CD4-positive, alpha-beta T cell treated with Interleukin-6 at 100 ng/mL for 8 hours (primary cell): Measurements from ENCODE around the gene RGS14.
"Not testable (repeated sequence)": the region's sequence is repeated elsewhere in the genome, so short reads cannot be mapped to it uniquely, and the experiment has no call there.

Experiments
- DNase-seq: peaks from one replicate; pipeline ENCODE4 v3.0.0-alpha.2; 2020; ENCODE audit warnings: mixed read lengths, low spot score

The RGS14 gene

DNA sequence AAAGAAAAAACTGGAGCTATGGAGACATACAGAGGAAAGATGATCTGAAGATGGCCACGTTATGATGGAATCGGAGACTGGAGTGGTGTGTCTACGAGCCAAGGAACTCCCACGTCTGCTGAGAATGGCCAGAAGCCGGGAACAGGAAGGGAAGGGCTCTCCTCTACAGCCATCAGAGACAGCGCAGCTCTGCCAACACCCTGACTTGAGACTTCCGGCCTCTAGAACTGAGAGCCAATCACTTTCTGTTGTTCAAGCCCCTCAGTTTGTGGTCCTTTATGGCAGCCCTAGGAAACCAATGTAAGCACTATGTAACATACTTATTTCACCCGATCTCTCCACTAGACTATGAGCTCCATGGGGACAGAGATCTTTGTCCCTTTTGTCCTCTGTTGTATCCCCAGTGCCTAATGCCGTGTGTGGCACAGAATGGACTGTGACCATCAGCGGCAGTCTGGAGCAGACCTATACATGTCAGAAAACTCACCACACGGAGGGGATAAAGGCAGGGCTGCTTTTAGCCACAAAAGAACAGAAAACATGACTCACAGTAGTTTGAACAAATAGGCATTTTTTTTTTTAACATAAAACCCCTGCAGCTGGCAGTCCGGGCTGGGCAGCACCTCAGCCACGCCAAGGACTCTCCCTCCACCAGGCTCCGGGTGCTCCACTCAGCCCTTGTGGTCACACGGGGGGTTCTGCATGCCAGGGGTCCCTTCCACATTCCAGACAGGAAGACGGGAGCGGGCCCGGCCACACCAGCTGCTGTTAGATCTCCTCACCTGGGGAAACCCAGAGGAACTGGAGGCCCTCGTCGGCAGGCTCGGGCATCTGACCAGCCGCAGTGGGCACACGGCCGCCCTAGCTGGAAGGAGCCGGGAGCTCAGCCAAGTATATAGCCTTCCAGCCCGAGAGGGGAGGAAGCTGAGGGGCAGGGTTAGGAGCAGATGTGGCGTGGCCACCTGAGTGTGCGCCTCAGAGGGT lies 29.9 kb upstream of the RGS14 start:
- no peak for DNase-seq

DNA sequence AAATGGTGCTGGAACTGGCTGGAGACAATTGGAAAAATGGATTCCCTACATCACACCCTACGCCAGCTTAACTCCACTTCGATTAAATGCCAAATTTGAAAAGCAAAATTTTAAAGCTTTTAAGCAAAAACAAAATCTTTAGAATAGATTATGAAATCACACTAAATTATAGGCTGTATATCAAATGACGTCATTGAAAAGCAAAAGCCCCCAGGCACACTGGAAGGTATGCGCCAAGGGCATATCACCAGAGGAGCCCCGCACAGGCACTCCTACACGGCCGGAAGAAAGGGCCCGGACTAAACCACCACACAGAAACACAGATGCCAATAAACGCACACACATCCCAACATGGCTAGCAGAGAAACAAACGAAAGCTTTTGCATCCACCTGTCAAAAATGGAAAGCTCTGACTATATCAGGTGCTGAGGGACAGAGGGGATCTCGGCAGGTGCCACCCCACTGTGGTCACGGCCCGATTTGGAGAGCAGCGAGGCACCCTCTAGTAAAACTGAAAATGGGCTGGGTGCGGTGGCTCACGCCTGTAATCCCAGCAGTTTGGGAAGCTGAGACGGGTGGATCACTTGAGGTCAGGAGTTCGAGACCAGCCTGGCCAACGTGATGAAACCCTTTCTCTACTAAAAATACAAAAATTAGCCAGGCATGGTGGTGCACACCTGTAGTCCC lies 29.0 kb upstream of the RGS14 start:
- no peak for DNase-seq

DNA sequence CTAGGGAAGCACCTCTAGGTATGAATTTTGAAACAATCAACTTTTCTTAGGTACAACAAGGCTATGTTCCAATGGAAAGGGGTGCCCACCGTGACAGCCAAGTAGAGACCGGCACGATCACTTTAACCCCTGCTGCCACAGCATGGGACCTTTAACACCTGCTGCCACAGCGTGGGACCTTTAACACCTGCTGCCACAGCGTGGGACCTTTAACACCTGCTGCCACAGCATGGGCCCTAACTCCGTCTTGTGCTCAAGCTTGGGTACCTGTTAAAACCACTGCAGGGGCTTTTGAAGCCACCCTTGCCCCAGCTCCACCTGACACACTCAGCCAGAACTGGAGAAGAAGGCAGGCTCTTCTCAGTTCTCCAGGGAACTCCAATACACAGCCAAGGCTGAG lies 27.8 kb upstream of the RGS14 start:
- DNase-seq, result no peak

DNA sequence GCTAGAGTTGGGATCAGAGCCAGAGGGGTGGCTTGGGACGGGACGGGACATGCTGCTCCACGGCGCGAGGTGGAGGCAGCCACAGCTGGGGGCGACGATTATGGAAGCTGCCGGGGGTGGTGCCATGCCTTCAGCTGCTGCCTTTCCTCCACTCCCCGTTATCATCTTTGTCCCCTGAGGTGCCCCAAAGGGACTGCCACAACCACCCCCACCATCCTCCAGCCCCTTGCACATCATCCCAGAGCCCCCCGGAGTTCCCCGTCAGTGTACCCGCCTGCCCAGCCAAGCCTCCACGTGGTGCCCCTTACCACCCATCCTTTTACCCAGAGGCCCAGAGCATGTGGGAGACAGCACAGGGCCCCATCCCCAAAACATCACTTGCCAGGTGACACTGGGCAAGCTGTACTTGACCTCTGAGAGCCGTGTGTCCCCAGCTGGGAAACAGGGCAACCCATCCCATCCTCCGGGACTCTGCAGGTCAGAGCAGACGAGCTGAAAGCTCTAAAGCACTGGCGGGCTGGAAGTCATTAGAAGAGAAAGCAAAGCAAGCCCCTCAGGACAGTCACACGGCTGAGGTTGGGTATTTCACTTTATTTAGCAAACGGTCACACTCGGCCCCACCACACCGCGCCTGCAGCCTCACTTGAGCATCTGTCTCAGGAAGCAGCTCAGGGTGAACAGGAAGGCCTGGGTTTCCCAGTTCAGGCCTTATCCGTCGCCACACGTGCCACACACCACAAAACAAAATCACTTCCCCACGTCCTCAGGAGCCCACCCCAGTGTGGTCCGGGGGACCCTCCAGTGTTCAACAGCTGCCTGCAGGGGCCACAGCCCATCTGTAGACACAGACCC lies 26.5 kb upstream of the RGS14 start:
- DNase-seq, result no peak

DNA sequence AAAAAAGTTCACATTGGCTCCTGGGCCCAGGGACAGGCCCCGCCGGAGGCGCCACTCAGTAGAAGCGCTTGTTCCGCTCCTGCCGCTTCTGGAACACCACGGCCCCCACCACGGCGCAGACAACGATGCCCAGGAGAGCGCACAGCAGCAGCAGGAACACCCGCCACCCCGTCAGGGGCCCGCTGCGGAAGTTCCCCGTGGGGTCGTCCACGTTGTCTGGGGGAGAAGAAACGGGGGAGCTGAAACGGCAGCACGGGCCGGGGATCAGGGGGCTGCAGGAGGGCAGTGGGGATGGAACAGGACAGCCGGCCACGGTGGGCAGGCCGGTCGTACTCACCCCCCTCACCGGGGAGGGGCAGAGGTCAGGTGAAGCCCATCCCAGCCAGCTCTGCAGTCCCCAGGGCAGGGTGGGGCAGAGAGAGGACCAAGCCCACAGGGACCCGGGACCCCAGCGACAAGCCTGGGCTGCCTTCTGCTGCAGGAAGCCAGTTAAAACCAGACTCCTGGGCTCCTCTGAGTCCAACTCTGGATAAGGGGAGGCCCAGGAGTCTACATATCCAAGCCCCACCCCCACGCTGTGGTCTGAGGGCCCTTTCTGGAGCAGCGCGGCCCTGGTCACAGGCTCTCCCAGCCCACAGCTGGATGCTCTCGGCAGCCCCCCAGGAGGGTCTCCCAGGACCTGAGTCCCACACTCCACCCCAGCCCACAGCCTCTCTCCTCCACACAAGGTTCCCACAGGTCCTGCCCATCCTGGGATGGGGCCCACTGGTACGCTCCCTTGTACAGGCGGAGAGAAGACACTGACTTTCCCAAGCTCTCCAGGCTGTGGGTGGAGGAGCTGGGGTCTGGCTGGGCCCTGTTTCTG lies 25.5 kb upstream of the RGS14 start:
- DNase-seq, result no peak

DNA sequence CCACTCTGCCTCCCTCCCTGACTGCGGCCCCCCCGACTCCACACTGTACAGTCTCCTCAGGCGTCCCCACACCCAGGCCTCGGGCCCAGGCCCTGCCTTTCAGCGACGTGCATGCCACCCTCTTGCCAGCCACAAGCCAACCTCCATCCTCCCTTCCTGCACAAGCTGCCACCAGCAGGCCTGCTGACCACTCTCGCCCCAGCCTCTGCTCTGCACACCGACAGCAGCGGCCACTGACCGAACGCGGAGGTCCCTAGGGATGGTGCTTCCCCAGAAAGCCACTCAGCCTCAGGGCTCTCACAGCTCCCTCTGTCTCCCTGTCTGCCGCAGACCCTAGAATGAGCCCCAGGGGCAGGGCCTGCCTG lies 24.8 kb upstream of the RGS14 start:
- DNase-seq, result no peak

DNA sequence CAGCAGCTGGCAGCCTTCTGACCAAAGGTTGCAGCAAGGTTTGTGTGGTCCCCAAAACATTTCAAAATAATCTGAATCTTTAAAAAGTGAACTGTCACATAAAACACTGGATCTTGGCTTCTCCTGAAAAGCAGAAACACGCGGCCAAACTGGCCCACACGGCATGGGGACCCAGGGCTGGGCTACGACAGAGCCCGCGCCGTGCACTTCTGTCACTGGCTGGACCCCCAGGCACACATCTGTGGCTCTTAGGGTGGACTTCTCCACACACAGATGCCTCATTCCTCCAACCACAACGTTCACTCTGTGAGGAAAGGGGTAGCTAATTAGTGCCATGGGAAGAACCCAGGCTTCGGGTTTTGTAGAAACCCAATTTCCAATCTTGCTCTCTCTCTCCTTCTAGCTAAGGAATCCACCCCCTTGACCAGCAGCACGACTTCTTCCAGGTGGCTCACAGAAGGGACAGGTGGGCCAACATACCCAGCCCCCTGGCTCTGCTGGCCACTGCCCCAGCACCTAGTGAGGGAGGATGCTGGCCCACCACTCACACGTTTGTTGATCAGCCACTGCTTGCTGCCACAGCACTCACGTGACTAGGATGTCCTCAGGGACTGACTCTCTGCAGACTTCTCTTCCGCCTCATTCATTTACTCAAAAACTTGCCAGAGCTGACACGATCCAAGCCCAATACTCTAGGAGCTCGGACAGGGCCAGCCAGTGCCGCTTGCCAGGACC lies 24.1 kb upstream of the RGS14 start:
- DNase-seq, result no peak

DNA sequence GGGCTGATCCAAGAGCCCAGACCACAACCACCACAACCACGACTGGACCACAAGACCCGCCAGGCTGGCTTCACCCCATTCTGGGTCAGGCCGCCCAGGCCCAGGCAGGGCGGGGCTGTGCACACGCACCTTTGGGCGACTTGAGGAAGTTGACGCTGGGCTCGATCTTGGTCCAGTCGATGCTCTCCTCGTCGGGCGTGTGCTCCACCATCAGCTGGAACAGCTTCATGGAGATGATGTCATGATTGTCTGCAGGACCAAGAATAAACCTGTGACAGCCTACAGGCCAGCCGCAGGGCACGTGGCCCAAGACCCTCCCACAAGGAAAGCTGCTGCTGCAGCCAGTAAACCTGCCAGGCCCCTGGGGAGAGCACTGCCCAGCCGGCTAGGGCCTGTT lies 23.6 kb upstream of the RGS14 start:
- DNase-seq, result no peak

DNA sequence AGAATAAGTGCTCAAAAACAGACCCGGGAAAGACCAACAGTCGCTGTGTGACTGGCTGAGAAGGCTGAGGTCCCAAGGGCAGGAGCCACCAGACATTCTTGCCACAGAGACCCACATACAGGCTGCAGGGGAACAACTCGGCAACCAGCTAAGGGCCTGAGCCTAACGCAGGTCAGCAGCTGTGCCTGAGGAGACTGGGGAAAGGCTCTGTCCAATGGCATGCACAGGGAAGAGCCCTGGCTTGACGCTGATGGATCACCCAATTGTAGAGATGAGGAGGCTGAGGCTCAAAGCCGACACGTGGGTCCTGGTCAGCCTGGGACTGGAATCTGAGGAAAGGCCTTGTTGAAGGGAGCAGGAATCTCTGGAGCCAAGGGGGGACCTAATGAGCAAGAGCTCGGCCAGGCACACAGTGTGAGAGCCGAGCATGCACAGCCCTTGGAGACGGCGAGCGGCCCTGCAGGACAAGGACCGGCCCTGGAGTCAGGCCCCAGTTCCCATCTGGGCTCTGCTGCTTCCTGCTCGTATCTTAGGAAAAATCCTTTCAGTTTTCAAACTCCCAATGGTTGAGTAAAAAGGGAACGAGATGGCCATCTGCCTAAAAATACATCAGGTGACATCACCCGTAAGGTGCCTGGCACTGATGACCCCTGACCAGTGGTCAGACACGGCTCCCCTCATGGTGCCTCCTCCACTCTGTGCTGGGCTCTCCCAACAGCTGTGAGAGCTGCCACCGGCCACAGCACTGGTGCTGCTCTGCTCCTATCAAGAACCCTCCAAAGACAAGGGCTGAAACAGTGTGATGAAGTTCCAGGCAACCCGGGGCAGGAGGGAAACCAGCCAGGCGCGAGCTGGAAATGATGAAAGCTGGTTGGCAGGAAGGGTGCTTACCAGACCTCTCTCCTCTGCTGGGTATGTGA lies 22.7 kb upstream of the RGS14 start:
- DNase-seq, result no peak

DNA sequence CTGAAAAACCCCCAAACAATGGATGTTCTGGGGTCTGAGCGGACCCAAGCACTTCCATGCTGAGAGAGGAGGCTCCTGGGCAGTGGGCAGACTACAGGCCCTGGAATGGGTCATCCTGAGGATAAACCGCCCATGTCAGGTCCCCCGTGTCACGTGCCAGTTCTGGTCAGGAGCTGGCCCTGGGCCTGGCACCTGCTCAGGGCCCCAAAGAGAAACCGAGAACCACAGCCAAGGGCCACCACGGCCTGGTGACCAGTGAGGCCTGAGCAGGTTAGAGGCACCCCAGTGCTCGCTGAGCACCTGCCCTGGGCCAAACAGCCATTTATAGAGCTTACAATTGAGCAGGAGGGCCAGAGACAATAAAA lies 22.0 kb upstream of the RGS14 start:
- no peak for DNase-seq

DNA sequence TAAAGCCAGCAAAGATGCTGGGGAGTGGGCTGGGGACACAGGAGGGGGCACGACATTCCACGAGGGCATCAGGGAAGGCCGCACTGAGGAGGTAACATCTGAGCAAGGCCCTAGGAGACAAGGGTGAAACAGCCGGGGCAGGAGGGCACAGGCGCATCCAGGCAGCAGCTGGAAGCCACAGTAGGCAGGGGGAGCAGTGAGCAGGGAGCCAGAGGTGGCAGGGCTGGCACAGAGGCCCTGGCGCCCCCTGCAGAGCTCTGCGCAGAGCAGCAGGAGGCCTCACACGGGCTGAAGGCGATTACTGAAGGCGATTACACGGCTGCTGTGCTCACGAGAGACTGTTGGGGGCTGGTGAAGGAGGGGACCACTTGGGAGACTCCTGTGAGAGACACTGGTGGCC lies 21.6 kb upstream of the RGS14 start:
- no peak for DNase-seq

DNA sequence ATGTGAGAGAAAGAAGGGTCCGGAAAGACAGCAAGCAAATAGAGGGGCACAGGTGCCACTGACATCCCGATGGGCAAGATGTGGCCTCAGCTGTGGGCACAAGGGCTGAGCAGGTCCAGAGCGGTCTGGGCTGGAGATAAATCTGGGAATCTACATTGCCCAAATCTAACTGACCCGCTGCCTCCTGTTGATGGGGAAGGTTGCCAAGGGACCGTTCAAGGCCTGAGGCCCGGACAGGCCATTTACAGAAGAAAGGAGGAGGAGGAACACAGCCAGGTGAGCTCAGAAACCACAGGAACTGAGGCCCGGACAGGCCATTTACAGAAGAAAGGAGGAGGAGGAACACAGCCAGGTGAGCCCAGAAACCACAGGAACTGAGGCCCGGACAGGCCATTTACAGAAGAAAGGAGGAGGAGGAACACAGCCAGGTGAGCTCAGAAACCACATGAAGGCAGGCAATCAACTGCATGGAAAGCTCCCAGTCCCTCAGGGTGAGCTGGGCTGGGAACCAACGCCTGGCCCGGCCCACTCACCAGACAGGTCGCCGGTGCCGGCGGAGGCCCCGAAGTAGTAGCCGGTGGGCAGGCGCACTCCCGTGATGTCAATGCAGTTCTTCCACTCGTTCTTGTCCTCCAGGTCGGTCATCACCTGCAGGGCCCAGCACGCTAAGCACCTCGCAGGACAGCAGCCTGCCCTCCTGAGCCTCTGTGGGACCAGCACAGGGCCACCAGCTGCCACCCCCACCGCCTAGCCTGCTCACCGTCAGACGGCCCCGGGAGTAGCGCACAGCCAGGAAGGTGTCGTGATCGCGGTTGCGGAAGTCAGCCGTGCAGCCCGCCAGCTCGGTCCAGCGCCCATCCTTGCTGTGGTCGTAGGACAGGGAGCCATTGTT lies 20.9 kb upstream of the RGS14 start:
- DNase-seq, result no peak

DNA sequence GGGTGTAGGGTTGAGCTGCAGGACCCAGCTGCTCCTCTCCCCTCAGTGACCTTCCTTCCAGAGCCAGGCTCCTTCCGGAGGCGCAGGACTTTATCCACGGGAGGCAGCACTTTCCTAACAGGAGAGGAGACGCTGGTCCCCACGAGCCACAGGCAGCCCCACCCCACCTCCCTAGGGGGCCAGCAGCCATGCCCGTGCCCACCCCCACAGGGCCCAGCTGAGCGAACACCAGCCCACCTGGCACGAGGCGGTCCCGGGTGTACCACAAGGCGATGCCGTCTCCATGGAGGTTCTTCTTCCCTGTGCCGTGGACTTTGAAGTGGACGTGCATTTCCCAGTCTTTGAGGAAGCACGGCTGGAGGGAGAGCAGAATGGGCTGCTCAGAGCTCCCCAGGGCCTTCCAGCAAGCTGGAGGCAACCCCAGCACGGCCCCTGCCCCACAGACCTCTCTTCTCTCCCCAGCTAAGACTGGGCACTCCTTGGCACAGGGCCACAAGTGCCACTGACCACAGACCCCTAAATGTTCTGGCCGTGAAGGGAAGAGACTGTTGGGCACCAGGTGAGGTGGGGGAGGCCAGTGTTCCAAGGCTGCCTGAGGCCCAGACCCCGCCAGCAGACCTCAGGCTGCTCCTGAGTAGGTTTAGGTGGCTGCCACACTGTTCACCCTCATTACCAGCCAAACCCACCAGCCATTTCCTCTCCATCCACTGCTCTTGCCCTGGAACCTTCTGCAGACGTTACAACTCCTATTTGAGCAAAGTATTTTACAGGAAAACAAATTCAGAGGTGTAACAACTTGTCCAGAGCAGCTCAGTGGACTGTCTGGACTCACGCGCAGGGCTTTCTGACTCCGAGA lies 19.2 kb upstream of the RGS14 start:
- DNase-seq, result no peak

DNA sequence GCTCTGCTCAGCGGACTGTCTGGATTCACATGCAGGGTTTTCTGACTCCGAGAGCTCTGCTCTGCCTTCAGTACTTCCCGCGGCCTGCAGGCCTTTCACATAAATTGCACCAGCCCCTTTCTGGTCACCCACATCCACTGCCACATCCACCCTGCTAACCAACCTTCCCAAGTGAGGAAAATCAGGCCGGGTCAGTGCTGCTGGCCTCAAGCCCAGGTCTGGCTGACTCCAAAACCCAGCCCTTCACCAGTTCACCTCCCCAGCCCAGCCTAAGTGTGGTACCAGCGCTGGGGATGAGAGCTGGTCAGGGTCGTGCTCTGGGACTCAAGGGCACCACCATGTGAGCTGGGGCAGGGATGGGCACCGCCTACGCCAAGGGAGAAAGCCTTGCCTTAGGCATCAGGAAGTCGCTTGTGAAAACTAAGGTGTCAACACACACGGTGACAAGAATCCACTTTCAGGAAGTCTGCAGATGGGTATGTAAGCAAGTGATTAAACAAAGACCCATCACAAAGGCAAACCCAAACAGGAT lies 18.6 kb upstream of the RGS14 start:
- no peak for DNase-seq

DNA sequence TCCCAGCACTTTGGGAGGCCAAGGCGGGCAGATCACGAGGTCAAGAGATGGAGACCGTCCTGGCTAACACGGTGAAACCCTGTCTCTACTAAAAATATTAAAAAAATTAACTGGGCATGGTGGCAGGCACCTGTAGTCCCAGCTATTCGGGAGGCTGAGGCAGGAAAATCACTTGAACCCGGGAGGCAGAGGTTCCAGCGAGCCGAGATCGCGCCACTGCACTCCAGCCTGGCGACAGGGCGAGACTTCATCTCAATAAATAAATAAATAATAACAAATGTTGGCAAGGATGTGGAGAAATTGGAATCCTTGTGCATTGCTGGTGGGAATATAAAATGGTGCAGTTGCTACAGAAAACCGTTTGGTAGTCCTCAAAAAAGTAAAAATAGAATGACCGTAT lies 14.7 kb upstream of the RGS14 start:
- not testable (repeated sequence) for DNase-seq

DNA sequence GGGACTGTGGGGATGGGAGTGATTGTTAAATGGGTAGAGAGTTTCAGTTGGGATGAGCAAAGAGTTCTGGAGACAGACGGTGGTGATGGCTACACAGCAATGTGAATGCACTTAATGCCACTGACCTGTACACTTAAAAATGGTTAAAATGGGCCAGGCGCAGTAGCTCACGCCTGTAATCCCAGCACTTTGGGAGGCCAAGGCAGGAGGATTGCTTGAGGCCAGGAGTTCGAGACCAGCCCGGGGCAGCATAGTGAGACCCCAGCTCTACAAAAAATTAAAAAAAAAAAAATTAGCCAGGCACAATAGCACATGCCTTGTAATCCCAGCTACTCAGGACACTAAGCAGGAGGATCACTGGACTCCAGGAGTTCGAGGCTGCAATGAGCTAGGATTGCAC lies 13.9 kb upstream of the RGS14 start:
- no peak for DNase-seq

DNA sequence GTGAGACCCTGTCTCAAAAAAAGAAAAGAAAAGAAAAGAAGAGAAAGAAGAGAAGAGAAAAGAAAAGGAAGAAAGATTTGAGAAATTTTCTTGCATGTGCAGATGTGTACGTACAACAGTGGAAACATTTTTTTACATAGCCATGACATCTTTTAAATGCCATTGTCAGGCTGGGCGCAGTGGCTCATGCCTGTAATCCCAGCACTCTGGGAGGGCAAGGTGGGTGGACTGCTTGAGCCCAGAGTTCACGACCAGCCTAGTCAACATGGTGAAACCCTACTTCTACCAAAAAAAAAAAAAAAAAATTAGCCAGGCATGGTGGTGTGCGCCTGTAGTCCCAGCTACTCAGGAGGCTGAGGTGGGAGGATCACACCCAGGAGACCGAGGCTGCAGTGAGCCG lies 12.8 kb upstream of the RGS14 start:
- no peak for DNase-seq

DNA sequence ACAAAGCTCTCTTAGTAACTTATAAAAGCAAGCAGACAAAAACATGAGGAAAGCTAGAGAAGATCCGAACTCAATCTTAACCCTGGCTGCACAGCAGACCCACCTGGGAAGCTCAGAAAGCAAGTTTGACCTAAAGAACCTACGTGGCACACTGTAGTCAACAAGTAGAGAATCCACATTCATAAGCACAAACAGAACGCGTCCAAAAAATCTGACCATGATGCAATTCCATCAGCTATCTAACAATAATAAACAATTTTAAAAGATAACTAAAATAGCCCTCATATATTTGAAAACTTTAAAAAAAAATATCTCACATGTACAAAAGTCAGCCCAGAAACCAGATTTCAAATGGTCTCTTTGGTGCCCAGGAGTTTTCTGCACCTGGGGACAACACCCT lies 10.9 kb upstream of the RGS14 start:
- DNase-seq, result no peak
